HFF-Myc (cell line): Measurements from ENCODE around the gene DNMT3B.

Experiments used
- DNase-seq: peaks from one replicate; pipeline ENCODE4 v3.0.0-alpha.2; 2011; ENCODE audit warnings: low read depth; ENCODE audit errors: extremely low read depth
- H3K4me3 ChIP-seq: replicated peaks from 2 replicates; pipeline ENCODE4 v1.5.1; 2011; ENCODE audit warnings: low read depth, mild to moderate bottlenecking, control low read depth, low read length
- CTCF ChIP-seq: IDR thresholded peaks from 2 replicates; pipeline ENCODE4 v1.5.1; 2012; ENCODE audit warnings: mild to moderate bottlenecking, low read depth, low read length, control low read depth; ENCODE audit errors: missing control alignments

Gene DNMT3B

GRCh38 chr20:32846852-32847251 is 84.7 kb downstream of the DNMT3B start:
- no peak overlapping the region for H3K4me3 ChIP-seq
- no peak for TF ChIP-seq CTCF
- DNase-seq: no peak

- DNase-seq: no peak
- no peak overlapping the region for H3K4me3 ChIP-seq
- no peak for TF ChIP-seq CTCF
Observed at GRCh38 chr20:32847964-32848363, 85.8 kb downstream of the DNMT3B start.

GRCh38 chr20:32848846-32849245 is 86.7 kb downstream of the DNMT3B start:
- no peak for DNase-seq
- H3K4me3 ChIP-seq: no peak overlapping the region
- no peak for TF ChIP-seq CTCF

GRCh38 chr20:32849577-32849976 is 87.4 kb downstream of the DNMT3B start:
- TF ChIP-seq CTCF: no peak
- no peak for DNase-seq
- H3K4me3 ChIP-seq: no peak overlapping the region

GRCh38 chr20:32855387-32855786 is 93.2 kb downstream of the DNMT3B start:
- no peak for DNase-seq
- TF ChIP-seq CTCF: no peak
- no peak overlapping the region for H3K4me3 ChIP-seq

GRCh38 chr20:32858189-32858588 is 96.0 kb downstream of the DNMT3B start:
- no peak for TF ChIP-seq CTCF
- no peak overlapping the region for H3K4me3 ChIP-seq
- no peak for DNase-seq
